ENCODE data around the gene RAB3C. TPM values are rescaled to one million over a fixed set of nuclear protein-coding genes. Genes with fewer than 3 reads are reported as not detected.

RAB3C gene
- total RNA-seq, 1 donor from 2014 or later: 0.59 TPM

GRCh38 chr5:58759745-58760144 is 176.9 kb downstream of the RAB3C start:
- intact Hi-C loops (cut with DNase I): no loop called here
- no peak for DNase-seq (ENCODE audit: low spot score)

DNA sequence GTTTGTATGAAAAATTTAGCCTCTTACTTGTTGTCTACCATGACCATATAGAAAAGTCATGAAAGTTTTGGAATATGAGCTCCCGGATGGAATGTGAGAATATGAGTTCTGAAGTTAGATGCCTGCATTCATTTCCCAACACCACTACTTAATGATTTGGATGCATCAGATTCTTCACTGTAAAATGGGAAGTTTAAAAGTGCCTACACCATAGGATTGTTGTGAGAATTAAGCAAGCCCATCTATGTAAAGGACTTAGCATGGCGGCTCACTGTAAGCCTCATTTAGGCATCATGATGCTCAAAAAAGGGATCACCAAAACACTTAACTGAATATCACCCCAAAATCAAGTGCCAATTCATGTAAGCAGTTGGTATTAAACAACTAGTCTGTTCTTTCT is 177.3 kb downstream of the RAB3C start:
- DNase-seq (ENCODE audit: low spot score): no peak
- intact Hi-C loops (cut with DNase I): no loop called here

DNA sequence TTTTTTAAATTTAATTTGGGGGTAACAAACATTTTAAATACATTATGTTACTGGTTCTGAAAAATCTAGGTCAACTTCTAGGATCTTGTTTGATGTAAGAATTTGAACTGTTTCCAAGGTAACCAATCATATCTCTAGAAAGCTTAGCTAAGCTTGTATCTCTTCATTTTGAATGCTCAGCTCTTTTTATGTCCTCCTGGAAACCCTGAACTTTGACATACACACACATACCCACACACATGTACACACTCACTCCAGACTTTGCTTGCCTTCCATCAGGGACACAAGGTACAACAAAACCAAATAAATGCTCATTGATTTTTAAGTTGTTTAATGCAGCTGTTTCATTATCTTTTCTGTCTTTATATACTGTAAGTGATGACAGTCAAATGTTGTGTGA is 178.5 kb downstream of the RAB3C start:
- intact Hi-C loops (cut with DNase I): no loop called here
- DNase-seq (ENCODE audit: low spot score): no peak

DNA sequence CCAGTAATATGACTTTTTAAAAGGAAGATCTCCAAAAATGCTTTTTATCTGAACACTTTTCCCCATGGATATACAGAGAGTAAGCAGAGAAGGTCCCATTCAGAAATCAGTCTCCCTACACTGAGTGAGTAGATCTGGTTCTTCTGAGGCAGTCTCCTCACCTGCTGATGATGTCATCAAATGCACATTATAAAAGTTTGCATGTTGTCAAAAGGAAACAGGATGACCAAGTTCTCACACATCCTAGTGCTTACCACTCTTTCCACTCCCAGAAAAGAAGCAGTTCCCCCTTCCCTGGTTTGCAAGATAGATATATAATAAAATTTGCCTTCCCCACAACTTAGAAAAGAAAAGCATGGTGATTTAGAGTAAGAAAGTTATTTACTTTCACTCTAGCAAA is 180.5 kb downstream of the RAB3C start:
- DNase-seq (ENCODE audit: low spot score): no peak
- intact Hi-C loops (cut with DNase I): no loop called here

GRCh38 chr5:58764199-58764598 is 181.3 kb downstream of the RAB3C start:
- intact Hi-C loops (cut with DNase I): no loop called here

DNA sequence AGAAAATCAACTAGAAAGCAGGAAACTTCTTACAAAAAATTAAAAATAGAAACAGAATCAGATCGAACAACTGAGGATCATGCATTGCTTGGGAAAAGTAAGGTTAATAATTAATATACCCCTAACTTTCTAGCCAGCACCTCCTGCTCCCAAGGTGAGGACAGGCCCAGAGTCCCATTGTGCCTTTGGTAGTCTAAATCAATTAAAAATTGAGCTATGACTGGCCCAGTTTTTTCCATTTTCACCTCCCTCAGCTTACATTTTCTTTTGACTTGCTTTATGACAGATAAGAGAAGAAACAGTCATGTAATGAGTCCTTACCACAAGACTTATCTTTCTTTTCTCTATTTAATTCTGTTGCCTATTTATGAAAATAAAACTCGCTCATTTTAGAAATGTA is 182.2 kb downstream of the RAB3C start:
- intact Hi-C loops (cut with DNase I): no loop called here
- no peak for DNase-seq (ENCODE audit: low spot score)

More at GRCh38 chr5:58764199-58764598, 181.3 kb downstream of the RAB3C start:
- no peak for DNase-seq (ENCODE audit: low spot score)

DNA sequence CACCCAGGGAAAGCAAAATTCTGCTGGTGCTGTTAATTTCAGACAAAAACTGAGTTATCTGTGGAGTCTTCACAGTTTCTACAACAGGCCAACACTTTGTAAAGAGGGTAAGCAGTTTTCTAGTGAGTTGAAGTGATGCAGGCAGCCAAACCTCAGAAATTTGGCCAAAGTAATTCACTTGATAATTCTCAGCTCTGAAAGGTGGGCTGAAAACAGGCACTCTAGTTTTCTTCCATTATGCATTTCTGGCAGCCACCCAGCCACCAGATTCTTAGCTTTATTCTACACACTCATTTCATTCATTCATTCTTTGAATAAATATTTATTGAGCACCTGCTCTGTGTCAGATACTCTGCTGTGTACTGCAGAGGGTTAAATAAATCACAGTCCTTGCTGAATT is 184.2 kb downstream of the RAB3C start:
- DNase-seq (ENCODE audit: low spot score): no peak
- intact Hi-C loops (cut with DNase I): no loop called here

- intact Hi-C loops (cut with DNase I): no loop called here
- DNase-seq (ENCODE audit: low spot score): no peak
Observed at GRCh38 chr5:58770136-58770535, 187.3 kb downstream of the RAB3C start.

DNA sequence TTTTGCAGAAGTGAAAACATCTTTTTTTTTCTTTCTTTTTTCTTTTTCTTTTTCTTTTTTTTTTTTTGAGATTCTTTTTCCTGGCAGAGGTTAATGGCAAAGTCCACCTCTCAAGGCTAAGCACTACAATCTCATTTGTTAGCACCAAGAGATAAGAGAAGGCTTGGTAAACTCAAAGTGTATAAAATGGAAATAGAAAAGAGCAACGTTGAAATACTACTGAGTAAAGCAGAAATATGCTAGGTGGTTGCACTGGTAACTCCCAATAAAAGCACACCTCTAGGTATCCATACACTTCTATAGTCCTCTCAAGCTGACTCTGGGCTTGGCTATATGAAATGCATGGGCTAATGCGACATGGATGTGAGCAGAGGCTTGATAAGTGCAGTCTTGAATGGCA is 188.9 kb downstream of the RAB3C start:
- no peak for DNase-seq (ENCODE audit: low spot score)
- intact Hi-C loops (cut with DNase I): no loop called here

DNA sequence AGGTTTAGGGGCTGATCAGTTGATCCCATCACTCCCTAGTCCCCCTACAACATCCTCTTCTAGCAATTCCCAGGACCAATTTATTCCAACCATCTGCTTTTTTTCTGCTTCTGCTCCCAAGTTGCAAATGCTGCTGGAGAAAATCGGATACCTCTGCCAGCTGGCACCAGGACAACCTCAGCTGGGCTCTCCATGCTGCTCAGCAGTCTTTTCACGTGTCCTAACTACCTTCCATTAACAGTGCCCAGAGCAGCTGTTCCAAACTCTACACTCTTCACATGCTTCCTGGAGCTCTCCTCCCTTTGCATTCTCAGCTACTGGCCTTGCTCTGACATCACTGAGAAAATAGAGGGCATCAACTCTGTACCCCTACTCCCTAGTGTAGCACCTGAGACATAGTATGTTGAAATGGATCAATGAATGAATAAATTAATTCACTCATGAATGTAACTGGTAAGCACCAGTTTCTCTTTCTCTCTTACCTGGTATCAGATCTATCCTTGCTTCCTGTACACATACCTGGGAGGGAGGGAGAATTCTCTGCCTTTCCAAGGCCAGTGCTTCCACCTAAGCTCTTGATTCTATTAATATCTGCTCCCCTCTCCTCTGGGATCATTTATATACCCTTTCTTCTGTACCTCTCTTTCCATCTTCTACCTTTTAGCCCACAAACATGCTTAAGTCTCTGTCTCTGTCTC is 191.0 kb downstream of the RAB3C start:
- intact Hi-C loops (cut with DNase I): no loop called here
- DNase-seq (ENCODE audit: low spot score): no peak

- DNase-seq (ENCODE audit: low spot score): no peak
- intact Hi-C loops (cut with DNase I): no loop called here
Observed at GRCh38 chr5:58774937-58775336, 192.1 kb downstream of the RAB3C start.

DNA sequence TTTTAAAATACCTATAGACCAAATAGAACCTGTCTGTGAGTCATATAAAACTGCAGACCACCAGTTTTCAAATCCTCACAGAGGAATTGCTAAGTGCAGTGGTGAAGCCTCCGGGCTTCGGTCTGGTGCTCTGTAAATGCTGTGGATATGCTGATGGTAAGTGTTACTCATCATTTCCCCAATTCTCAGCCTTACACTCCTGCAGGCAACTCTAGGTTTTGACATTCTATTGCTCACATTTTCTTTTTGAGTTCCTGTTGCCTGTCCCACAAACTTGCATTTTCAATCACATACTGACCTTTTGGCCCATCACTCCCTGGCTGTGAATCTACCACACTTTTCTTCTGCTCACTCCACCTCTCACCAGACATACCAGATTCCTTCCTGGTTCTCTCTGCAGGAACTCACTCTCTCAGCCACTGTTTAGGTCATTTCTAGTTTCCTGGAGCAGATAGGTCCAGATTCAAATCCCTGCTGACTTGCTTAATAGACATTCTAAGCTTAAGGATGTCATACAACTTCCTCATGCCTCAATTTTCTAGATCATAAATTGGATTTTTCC is 192.9 kb downstream of the RAB3C start:
- DNase-seq (ENCODE audit: low spot score): no peak
- intact Hi-C loops (cut with DNase I): no loop called here

DNA sequence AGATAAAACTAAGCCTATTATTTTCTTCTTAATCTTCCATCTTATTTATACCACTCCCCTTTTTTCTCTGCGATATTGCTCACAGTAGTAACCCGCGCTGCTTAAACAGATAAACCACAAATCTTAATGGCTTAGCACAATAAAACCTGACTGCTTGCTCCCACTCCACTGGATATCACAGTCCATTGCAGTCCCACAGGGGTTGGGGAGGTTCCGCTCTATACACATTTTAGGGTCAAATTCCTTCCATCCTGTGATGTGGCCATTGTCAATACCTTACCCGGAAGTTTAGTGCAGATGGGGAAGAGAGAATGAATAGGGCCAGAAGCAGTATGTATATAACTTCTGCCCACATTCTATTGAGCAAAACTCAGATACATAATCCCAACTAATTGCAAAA is 193.7 kb downstream of the RAB3C start:
- no peak for DNase-seq (ENCODE audit: low spot score)
- intact Hi-C loops (cut with DNase I): no loop called here

- intact Hi-C loops (cut with DNase I): no loop called here
- no peak for DNase-seq (ENCODE audit: low spot score)
Observed at GRCh38 chr5:58778888-58779287, 196.0 kb downstream of the RAB3C start.

DNA sequence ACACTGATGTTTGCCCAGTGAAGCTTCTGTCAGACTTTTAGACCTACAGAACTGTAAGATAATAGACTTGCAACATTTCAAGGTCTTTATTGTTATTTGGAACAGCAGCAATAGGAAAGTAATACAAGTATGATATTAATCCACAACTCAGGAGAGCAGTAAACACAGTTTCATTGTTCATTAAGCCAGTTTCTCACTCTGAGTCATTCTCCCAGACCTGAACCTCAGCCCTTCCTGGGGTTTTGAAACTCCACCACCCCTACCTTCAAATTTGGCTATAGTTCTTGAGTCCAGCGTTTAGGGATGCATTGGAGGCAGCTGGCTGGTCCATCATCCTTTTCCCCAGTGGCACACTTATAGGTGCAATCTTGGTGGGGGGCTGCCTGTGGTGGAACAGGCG is 203.2 kb downstream of the RAB3C start:
- intact Hi-C loops (cut with DNase I): no loop called here
- DNase-seq (ENCODE audit: low spot score): no peak

DNA sequence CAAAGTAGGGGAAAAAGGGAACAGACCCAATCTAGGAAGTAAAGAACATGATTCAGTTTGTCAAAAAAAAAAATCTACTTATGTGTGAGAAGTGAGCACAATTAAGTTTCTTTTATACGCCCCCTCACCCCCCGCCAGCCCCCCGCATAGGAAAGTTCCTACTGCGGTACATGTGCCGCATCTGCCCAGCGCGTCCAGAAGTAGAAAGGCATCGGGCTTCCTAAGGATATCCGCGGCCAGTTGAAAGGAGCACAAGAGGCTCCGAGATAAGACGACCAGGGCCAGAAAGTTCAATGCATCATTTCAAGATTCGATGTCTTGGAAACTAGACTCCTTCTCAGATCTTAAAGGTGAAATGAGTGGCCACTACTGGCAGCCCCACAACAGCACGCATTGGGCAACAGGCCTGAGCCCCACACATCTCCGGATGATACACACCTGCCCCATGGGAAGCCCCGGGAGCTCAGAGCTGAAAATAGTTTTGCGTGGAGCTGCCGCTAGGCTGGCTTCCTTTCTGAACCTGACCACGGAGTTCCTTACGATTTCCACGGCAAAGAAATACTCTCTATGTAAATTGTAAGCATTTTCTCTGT is 203.9 kb downstream of the RAB3C start:
- DNase-seq (ENCODE audit: low spot score): no peak
- intact Hi-C loops (cut with DNase I): no loop called here

GRCh38 chr5:58787987-58788386 is 205.1 kb downstream of the RAB3C start:
- intact Hi-C loops (cut with DNase I): no loop called here
- DNase-seq (ENCODE audit: low spot score): no peak

GRCh38 chr5:58793888-58794657 is 211.2 kb downstream of the RAB3C start:
- DNase-seq (ENCODE audit: low spot score): no peak
- intact Hi-C loops (cut with DNase I): no loop called here

- intact Hi-C loops (cut with DNase I): no loop called here
- no peak for DNase-seq (ENCODE audit: low spot score)
Observed at GRCh38 chr5:58794875-58795274, 212.0 kb downstream of the RAB3C start.

- DNase-seq (ENCODE audit: low spot score): no peak
- intact Hi-C loops (cut with DNase I): no loop called here
Observed at GRCh38 chr5:58795327-58795726, 212.5 kb downstream of the RAB3C start.

DNA sequence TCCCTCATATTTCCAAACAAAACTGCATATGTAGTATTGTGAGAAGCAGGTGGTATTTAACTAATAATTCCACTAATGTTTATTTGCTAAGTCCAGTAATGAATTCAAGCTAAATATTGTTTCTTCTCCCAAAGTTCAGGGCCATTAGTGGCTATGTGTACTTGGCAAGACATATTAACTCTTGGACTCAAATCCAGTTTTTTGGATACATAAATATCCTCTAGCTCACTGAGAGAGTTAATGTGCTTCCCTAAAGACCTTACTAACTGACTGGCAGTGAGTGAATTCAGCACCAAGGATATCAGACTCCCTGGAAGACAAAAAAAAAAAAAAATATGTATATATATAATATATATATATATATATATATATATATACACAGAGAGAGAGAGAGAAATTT is 214.1 kb downstream of the RAB3C start:
- intact Hi-C loops (cut with DNase I): no loop called here
- DNase-seq (ENCODE audit: low spot score): no peak
